OCI-LY3 (cell line): ENCODE measurements around the gene OR8S1.

Experiments used
- EZH2phosphoT487 ChIP-seq: fragments of 200-600 bp; shearing (Covaris generic); IDR thresholded peaks from 2 replicates; pipeline ENCODE4 v1.6.1; 2018; ENCODE audit warnings: antibody characterized with exemption, mixed run types, low read depth
- TF ChIP-seq, protein P1 (sequence below): fragments of 200-600, 300-600 bp; sonication (generic); IDR thresholded peaks from 2 replicates; pipeline ENCODE4 v1.5.1; 2014; ENCODE audit warnings: antibody characterized with exemption, low read length, low read depth

DNA sequence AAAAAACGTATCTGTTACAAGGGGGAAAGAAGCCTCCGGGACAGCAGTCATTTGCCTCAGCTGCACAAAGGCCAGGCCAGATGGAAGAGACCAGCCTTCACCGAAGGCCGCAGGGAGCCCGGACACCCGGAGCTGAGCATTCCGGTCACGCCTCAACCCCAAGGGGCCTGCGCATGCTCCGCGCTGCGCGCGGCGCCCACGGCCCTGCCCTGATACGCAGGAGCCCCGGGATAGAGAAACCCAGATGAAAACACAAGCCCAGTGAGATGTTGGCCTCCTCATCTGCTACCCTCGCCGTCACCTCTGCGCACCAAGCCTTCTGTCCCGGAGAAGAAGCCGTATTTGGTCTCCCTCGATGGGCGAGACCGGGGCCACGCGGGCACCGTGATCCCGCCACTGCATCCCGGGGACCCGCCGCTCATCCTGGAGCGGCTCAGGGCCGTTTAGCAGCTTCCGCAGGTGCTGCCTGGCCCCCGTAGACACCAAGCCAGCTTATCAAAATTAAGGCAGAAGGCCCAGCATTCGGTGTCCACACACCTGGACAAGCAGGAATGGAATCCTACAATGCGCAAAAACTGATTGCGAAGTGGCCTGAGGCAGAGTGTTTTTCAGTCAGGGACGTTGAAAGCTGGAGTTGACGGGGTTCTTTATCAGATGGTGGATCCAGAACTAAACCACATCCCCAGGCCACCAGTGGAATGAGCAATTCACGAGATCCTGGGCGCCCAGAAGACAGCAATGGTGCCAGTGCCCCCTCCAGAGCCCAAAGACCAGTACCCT, 2.6 kb downstream of the OR8S1 start:
- TF ChIP-seq EZH2phosphoT487: no peak
- TF ChIP-seq, protein P1, sequence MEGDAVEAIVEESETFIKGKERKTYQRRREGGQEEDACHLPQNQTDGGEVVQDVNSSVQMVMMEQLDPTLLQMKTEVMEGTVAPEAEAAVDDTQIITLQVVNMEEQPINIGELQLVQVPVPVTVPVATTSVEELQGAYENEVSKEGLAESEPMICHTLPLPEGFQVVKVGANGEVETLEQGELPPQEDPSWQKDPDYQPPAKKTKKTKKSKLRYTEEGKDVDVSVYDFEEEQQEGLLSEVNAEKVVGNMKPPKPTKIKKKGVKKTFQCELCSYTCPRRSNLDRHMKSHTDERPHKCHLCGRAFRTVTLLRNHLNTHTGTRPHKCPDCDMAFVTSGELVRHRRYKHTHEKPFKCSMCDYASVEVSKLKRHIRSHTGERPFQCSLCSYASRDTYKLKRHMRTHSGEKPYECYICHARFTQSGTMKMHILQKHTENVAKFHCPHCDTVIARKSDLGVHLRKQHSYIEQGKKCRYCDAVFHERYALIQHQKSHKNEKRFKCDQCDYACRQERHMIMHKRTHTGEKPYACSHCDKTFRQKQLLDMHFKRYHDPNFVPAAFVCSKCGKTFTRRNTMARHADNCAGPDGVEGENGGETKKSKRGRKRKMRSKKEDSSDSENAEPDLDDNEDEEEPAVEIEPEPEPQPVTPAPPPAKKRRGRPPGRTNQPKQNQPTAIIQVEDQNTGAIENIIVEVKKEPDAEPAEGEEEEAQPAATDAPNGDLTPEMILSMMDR: no peak
